Stimulated activated CD4-positive, alpha-beta T cell treated with anti-CD3 and anti-CD28 coated beads, Interleukin-1b, Interleukin-23, amount 100 ng/mL, for 4 hours (primary cell): ENCODE data around the gene CLDN4.
A peak's percentile ranks its signal among the peaks of the same experiment; 100 is the strongest.
"Not testable (repeated sequence)": the region's sequence is repeated elsewhere in the genome, so short reads cannot be mapped to it uniquely, and the experiment has no call there.

Experiments
- DNase-seq, 2 donors: peaks; one replicate each; pipeline ENCODE4 v3.0.0-alpha.2; 2020; ENCODE audit warnings: low read depth in 2 of 2

Gene CLDN4

GRCh38 chr7:73842067-73842976 lies 11.5 kb downstream of the CLDN4 start, which contains the start of gene METTL27:
Gene METTL27 (minus strand): TSS chr7:73842516. CDS start chr7:73842140, 376 bp downstream.
- peak; percentile 82 to 84 for DNase-seq

DNA sequence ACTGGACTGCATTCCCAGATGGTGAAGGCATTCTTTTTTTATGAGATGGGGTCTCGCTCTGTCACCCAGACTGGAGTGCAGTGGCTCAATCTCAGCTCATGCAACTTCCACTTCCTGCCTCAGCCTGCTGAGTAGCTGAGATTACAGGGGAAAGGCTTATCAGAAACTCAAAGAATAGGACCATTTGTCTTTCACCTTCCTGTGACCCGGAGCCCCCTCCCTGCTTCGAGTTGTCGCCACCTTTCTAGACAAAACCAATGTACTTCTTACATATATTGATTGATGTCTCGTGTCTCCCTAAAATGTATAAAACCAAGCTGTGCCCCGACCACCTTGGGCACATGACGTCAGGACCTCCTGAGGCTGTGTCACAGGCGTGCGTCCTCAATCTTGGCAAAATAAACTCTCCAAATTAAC lies 13.3 kb downstream of the CLDN4 start:
- DNase-seq = no peak

DNA sequence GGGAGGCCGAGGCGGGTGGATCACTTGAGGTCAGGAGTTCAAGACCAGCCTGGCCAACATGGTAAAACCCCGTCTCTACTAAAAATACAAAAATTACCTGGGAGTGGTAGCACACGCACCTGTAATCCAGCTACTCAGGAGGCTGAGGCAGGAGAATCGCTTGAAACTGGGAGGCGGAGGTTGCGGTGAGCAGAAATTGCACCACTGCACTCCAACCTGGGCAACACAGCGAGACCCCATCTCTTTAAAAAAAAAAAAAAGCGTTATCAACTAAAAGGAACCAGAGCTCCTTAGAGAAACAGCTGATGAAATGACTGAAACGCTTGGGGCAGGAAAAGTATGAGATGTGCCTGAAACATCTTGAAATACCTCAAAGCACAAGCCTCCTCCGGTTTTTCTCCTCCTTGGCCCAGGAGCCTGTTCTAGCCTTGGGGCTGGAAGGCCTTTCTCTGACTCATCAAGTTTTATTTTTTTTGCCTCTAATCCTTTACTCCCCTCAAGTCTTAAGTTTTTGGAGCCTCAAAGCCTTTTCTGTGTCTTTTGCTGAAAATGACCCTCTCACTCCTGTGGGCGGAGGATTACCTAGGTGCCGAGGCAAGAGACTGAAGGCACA lies 14.2 kb downstream of the CLDN4 start:
- no peak for DNase-seq

GRCh38 chr7:73845701-73846195 lies 15.0 kb downstream of the CLDN4 start:
- not testable (repeated sequence) for DNase-seq

DNA sequence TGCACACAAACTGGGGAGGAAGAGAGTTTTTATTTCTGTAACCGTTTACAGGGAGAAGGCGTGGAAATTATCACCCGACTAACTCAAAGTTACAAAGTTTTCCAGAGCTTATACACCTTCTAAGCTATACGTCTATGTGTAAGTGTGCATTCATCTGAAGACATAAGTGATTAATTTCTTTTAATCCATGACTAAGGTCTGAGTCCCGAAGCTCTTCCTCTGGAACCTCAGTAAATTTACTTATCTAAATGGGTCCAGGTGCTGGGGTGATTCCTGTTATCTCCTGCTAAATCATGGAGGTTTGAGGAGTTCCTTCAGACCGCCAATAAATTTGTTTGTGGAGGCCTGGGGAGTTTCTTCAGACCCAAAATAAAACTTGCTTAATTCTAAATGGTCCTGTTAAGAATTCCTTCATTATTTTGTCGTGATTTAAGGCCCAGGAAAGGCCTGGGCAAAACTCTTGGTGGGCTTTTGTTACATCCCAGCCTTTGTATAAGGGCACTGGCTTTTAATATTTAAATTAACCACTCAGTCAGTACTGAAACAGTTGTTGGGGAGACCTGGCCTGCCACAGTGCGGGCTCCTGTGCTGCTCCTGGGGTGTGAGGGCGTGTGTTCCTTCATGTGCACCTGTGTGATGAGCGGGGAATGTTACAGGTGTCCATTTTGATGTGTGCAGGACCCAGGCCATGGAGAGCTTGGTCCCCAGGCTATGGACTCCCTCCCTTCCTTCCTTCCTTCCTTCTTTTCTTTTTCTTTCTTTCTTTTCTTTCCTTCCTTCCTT lies 17.3 kb downstream of the CLDN4 start:
- DNase-seq = no peak

DNA sequence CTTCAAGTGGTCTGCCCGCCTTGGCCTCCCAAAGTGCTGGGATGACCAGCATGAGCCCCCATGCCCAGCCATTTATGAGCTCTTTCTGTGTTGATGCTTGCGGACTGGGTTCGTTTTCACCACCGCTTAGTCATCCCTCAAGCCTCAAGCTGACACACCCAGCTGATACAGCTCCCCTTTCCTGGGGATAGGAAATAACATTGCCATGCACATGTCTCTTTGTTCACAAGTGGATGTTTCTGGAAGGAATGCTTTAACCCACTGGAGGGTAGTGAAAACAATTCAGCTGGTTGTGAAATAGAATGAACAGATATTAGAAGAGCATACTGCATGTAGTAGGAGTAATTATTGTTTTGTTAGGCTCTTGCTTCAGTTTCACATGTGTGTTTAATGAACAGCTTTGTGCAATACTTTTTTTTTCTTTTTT lies 20.0 kb downstream of the CLDN4 start:
- no peak for DNase-seq

GRCh38 chr7:73851410-73852338 lies 20.9 kb downstream of the CLDN4 start:
- no peak for DNase-seq

- DNase-seq = no peak
Measured at GRCh38 chr7:73852500-73852899, 21.7 kb downstream of the CLDN4 start.

GRCh38 chr7:73856941-73857340 lies 26.1 kb downstream of the CLDN4 start:
- DNase-seq = no peak

DNA sequence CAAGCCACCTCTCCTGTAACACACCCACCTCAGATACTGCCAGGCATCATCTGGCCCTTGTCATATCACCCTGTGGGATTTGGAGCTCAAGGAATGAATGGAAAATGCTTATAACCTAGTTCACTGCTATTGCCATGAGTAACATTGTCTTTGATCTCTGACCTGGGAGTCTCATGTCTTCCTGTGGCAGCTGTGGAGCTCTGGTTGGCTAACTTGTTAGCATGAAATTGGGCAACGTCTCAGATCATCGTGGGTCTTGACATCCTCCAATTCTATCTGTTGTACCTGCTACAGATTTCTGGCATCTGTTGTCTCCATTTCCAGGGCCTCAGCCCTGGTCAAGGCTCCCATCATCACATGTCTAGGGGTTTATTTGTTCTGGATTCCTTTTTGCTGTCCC lies 28.0 kb downstream of the CLDN4 start:
- DNase-seq = no peak

- DNase-seq = no peak
Measured at GRCh38 chr7:73860859-73861258, 30.1 kb downstream of the CLDN4 start, which contains the start of gene TMEM270. Gene TMEM270 (plus strand): TSS chr7:73861159. CDS start chr7:73861195, 36 bp downstream.

GRCh38 chr7:73861305-73861704 lies 30.5 kb downstream of the CLDN4 start:
- DNase-seq = no peak

GRCh38 chr7:73864981-73865711 lies 34.4 kb downstream of the CLDN4 start:
- no peak for DNase-seq

DNA sequence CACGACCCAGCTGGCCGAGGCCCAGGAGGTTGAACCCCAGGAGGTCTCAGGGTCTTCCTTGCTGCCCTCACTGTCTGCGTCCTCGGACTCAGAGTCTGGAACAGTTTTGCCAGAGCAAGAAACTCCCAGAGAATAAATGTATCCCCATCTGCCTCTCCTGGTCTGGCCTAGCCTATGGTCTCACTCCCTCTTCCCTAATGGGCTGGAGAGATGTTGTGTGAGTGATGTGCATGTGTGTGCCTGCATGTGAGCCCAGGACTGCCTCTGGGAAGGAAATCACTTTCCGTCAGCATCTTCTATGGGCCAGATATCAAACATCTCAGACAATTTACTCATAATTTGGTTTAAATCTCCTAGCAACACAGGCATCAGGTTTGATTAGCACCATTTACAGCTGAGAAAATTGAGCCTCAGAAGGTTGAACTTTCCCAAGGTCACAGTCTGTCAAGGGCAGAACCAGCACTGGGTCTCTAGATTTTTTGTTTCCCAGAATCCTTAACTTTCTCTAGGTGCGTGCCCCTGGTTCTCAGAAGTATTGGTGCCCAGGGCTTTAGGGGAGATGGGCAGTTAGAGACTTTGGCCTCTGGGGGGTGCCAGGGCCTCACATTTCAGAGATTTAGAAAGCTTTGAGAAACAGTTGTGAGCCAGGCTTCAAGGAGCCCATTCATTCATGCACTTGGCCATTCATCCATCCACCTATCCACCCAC lies 35.1 kb downstream of the CLDN4 start:
- DNase-seq = no peak

- no peak for DNase-seq
Measured at GRCh38 chr7:73866446-73866767, 35.6 kb downstream of the CLDN4 start.

- DNase-seq = no peak
Measured at GRCh38 chr7:73869011-73869798, 38.4 kb downstream of the CLDN4 start.

GRCh38 chr7:73870041-73870492 lies 39.3 kb downstream of the CLDN4 start:
- DNase-seq = no peak

DNA sequence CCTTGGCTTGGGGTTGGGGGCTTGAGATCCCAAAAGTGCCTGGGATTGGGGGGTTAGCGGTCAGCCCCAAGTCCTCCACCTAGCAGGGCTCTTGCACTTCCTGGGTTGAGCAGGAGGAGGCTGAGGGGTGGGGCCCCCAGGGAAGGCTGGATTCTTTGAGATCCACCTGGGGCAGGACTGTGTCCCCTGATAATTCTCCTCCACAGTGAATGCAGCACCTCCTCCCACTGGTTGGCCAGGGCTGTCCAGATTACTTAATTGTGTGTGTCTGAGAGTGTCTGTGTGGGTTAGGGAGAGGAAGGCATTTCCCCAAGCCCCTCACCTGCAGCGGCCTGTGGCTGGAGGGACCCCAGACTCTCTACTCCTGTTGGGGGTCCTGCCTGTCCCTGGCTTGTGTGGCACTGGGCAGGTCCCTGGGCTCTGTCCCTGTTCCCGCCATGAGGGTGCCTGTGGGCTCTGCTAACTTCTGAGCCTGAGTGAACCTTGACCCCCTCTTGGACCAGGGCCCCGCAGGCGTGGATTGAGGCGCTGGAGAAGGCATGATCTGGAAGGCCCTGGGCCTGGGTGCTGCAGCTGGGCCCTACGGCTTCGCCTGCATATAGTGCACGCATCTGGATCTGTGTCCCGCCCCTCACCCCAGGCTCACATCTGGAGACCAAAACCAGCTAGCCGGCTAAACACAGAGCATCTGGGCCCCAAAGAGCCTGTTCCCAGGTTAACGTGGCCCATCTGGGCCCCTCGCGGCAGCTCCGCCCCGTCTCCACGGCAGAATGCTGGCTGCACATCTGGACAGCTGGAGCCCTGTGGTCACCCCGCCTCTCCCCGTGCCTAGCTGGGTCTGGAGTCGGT lies 40.6 kb downstream of the CLDN4 start:
- no peak for DNase-seq
